H9 (cell line): ENCODE results near the gene PITRM1. TPM values are rescaled to one million over a fixed set of nuclear protein-coding genes. Genes with fewer than 3 reads are reported as not detected.

Experiments used
- DNase-seq: peaks from one replicate; pipeline ENCODE4 v3.0.0-alpha.2; 2017
- H2AFZ ChIP-seq: one replicate; pipeline ENCODE4 v1.6.1; 2013; ENCODE audit warnings: mild to moderate bottlenecking, low read length, control low read depth, moderate library complexity
- H2AK5ac ChIP-seq: 2 replicates; pipeline ENCODE4 v1.6.1; 2013; ENCODE audit warnings: low read length, control low read depth, mixed read lengths; ENCODE audit not compliant: insufficient read length
- H2BK120ac ChIP-seq: one replicate; pipeline ENCODE4 v1.6.1; 2013; ENCODE audit warnings: low read depth, mild to moderate bottlenecking, low read length, control low read depth, inconsistent platforms; ENCODE audit not compliant: poor library complexity, severe bottlenecking
- H2BK12ac ChIP-seq: 2 replicates; pipeline ENCODE4 v1.6.1; 2013; ENCODE audit warnings: low read length, control low read depth, mixed read lengths, low read depth; ENCODE audit not compliant: insufficient read length
- H2BK15ac ChIP-seq: 2 replicates; pipeline ENCODE4 v1.6.1; 2013; ENCODE audit warnings: low read depth, low read length, control low read depth
- H2BK20ac ChIP-seq: one replicate; pipeline ENCODE4 v1.6.1; 2013; ENCODE audit warnings: low read depth, mild to moderate bottlenecking, low read length, control low read depth, inconsistent platforms; ENCODE audit not compliant: poor library complexity, severe bottlenecking
- H2BK5ac ChIP-seq: 2 replicates; pipeline ENCODE4 v1.6.1; 2013; ENCODE audit warnings: low read length, control low read depth, mixed read lengths; ENCODE audit not compliant: insufficient read length
- H3K14ac ChIP-seq: 2 replicates; pipeline ENCODE4 v1.6.1; 2013; ENCODE audit warnings: low read length, control low read depth; ENCODE audit not compliant: insufficient read depth
- H3K18ac ChIP-seq: 2 replicates; pipeline ENCODE4 v1.6.1; 2013; ENCODE audit warnings: low read depth, mild to moderate bottlenecking, mixed read lengths, low read length, control low read depth; ENCODE audit not compliant: insufficient read length
- H3K23ac ChIP-seq: 2 replicates; pipeline ENCODE4 v1.6.1; 2013; ENCODE audit warnings: low read length, control low read depth, mixed read lengths, low read depth; ENCODE audit not compliant: insufficient read length
- H3K23me2 ChIP-seq: 2 replicates; pipeline ENCODE4 v1.6.1; 2013; ENCODE audit warnings: low read depth, mild to moderate bottlenecking, mixed read lengths, low read length, control low read depth; ENCODE audit not compliant: insufficient read length, poor library complexity, severe bottlenecking
- H3K27ac ChIP-seq: 2 replicates; pipeline ENCODE4 v1.5.1; 2013; ENCODE audit warnings: low read length, control low read depth, mixed read lengths, low read depth; ENCODE audit not compliant: insufficient read length
- H3K27me3 ChIP-seq: 2 replicates; pipeline ENCODE4 v1.6.1; 2013; ENCODE audit warnings: low read length, control low read depth, inconsistent platforms; ENCODE audit not compliant: insufficient read depth
- H3K4ac ChIP-seq: 2 replicates; pipeline ENCODE4 v1.6.1; 2013; ENCODE audit warnings: low read depth, mild to moderate bottlenecking, control low read depth, inconsistent platforms, low read length, moderate library complexity
- H3K4me1 ChIP-seq: 2 replicates; pipeline ENCODE4 v1.6.1; 2013; ENCODE audit warnings: low read length, control low read depth, inconsistent platforms; ENCODE audit not compliant: insufficient read depth
- H3K4me2 ChIP-seq: 2 replicates; pipeline ENCODE4 v1.6.1; 2013; ENCODE audit warnings: low read length, control low read depth, mixed read lengths; ENCODE audit not compliant: insufficient read length, insufficient read depth
- H3K56ac ChIP-seq: 2 replicates; pipeline ENCODE4 v1.6.1; 2013; ENCODE audit warnings: low read depth, mild to moderate bottlenecking, mixed read lengths, low read length, control low read depth; ENCODE audit not compliant: insufficient read length
- H3K79me1 ChIP-seq: 2 replicates; pipeline ENCODE4 v1.6.1; 2013; ENCODE audit warnings: low read depth, mild to moderate bottlenecking, moderate library complexity, low read length, control low read depth, inconsistent platforms; ENCODE audit not compliant: insufficient read depth, poor library complexity, severe bottlenecking
- H3K79me2 ChIP-seq: 2 replicates; pipeline ENCODE4 v1.6.1; 2013; ENCODE audit warnings: low read length, control low read depth, inconsistent platforms; ENCODE audit not compliant: insufficient read depth
- H3K9ac ChIP-seq: 2 replicates; pipeline ENCODE4 v1.6.1; 2013; ENCODE audit warnings: low read length, control low read depth, mixed read lengths; ENCODE audit not compliant: insufficient read length; ENCODE audit errors: extremely low read depth
- H3K9me3 ChIP-seq: one replicate; pipeline ENCODE4 v1.6.1; 2013; ENCODE audit warnings: low read depth, low read length, inconsistent platforms; ENCODE audit not compliant: control insufficient read depth
- H3T11ph ChIP-seq: one replicate; pipeline ENCODE4 v1.6.1; 2013; ENCODE audit warnings: mild to moderate bottlenecking, low read length, control low read depth, inconsistent platforms
- H4K20me1 ChIP-seq: one replicate; pipeline ENCODE4 v1.6.1; 2013; ENCODE audit not compliant: control insufficient read depth, insufficient read length, insufficient read depth
- H4K5ac ChIP-seq: 2 replicates; pipeline ENCODE4 v1.6.1; 2013; ENCODE audit warnings: low read depth, mild to moderate bottlenecking, mixed read lengths, low read length, control low read depth; ENCODE audit not compliant: insufficient read length
- H4K8ac ChIP-seq: replicated peaks from 2 replicates; pipeline ENCODE4 v1.6.1; 2013; ENCODE audit warnings: low read length, control low read depth, mixed read lengths, low read depth; ENCODE audit not compliant: insufficient read length
- H4K91ac ChIP-seq: 2 replicates; pipeline ENCODE4 v1.6.1; 2013; ENCODE audit warnings: low read depth, mild to moderate bottlenecking, moderate library complexity, mixed read lengths, low read length, control low read depth; ENCODE audit not compliant: insufficient read length
- H3K27ac Mint-ChIP-seq, 3 experiments: 2 replicates in 2 of 3; 3 replicates in 1 of 3; pipeline ENCODE4 v1.8.0; 2020 to 2021; ENCODE audit warnings: mixed read lengths in 3 of 3, mild to moderate bottlenecking in 1 of 3, moderate library complexity in 1 of 3
- H3K27me3 Mint-ChIP-seq: 2 replicates; pipeline ENCODE4 v1.8.0; 2021; ENCODE audit warnings: low read depth, mild to moderate bottlenecking, moderate library complexity, mixed read lengths
- H3K36me3 Mint-ChIP-seq, 3 experiments: 2 replicates in 2 of 3; 3 replicates in 1 of 3; pipeline ENCODE4 v1.8.0; 2020 to 2021; ENCODE audit warnings: low read depth in 3 of 3, mixed read lengths in 3 of 3; ENCODE audit not compliant: insufficient read depth in 1 of 3
- H3K4me1 Mint-ChIP-seq, 2 experiments: 2 replicates each; pipeline ENCODE4 v1.8.0; 2020; ENCODE audit warnings: mixed read lengths in 2 of 2
- H3K4me3 Mint-ChIP-seq, 2 experiments: 2 replicates in 1 of 2; 3 replicates in 1 of 2; pipeline ENCODE4 v1.8.0; 2020 to 2021; ENCODE audit warnings: mild to moderate bottlenecking in 2 of 2, mixed read lengths in 2 of 2, moderate library complexity in 1 of 2
- H3K9me3 Mint-ChIP-seq, 2 experiments: 2 replicates in 1 of 2; 3 replicates in 1 of 2; pipeline ENCODE4 v1.8.0; 2020; ENCODE audit warnings: mild to moderate bottlenecking in 2 of 2, mixed read lengths in 2 of 2, moderate library complexity in 1 of 2
- CTCF ChIP-seq: fragments of 200-600 bp; sonication (generic); conservative IDR thresholded peaks from 3 replicates; pipeline ENCODE4 v1.8.0; 2021; ENCODE audit warnings: antibody characterized with exemption, mild to moderate bottlenecking
- WGBS: extraction: QIAGEN DNeasy Blood & Tissue Kit; methylation state at CpG from one replicate; pipeline ENCODE4 v1.1.7; 2013; ENCODE audit warnings: missing lambda C conversion rate, low lambda C conversion rate, mixed read lengths; ENCODE audit not compliant: insufficient read length; ENCODE audit errors: extremely low coverage; 5-methylcytosine and 5-hydroxymethylcytosine counted together
- total RNA-seq: library from RNA; stranded (reverse); gene quantifications from 2 replicates; pipeline ENCODE4 v1.2.1, GENCODE V29; 2021

The PITRM1 gene
- total RNA-seq, 1 experiment from 2014 or later, result 27.8 TPM

GRCh38 chr10:3136336-3136735, 36.2 kb downstream of the PITRM1 start:
- H3K14ac ChIP-seq, result no peak overlapping the region
- Mint-ChIP-seq H3K27ac (no peak overlapping the region; a peak in 1 of 7 replicates), H3K4me3 (no peak overlapping the region), H3K9me3 (no peaks in the 10 kb centered on the region), H3K36me3 (peaks cover 30 to 98% (median 95%) of the 10 kb centered on the region in 3 experiments; a peak in 6 of 7 replicates), H3K4me1 (no peaks in the 10 kb centered on the region), H3K27me3 (no peaks in the 10 kb centered on the region)
- H3K56ac ChIP-seq, result no peak overlapping the region
- no peak overlapping the region for H2BK15ac ChIP-seq
- H2BK12ac ChIP-seq, result no peak overlapping the region
- no peak overlapping the region for H4K5ac ChIP-seq
- H3K9me3 ChIP-seq, result no peaks in the 10 kb centered on the region
- no peak overlapping the region for H4K91ac ChIP-seq
- no peak overlapping the region for H3K4ac ChIP-seq
- H3K79me1 ChIP-seq, result no peaks in the 10 kb centered on the region
- no peak overlapping the region for H2BK120ac ChIP-seq
- no peak overlapping the region for H2AFZ ChIP-seq
- no peaks in the 10 kb centered on the region for H3K79me2 ChIP-seq
- H3K23ac ChIP-seq, result no peak overlapping the region
- H2BK20ac ChIP-seq, result no peak overlapping the region
- no peak overlapping the region for H3T11ph ChIP-seq
- no peak overlapping the region for H2AK5ac ChIP-seq
- H3K4me2 ChIP-seq, result no peak overlapping the region
- no peaks in the 10 kb centered on the region for H4K20me1 ChIP-seq
- H3K27me3 ChIP-seq, result no peaks in the 10 kb centered on the region
- no peaks in the 10 kb centered on the region for H3K4me1 ChIP-seq
- no peaks in the 10 kb centered on the region for H3K23me2 ChIP-seq
- H3K9ac ChIP-seq, result no peak overlapping the region
- no peak overlapping the region for H2BK5ac ChIP-seq
- WGBS, result no CpG with 5 or more reads among the region's 14 CpGs
- TF ChIP-seq CTCF, result no peak
- DNase-seq, result no peak
- H4K8ac ChIP-seq, result no peak overlapping the region
- H3K18ac ChIP-seq, result no peak overlapping the region
- no peak overlapping the region for H3K27ac ChIP-seq
